NCI-H1092 (cell line): ENCODE results near the gene F2RL3.

Experiments
- DNase-seq: peaks from one replicate; lab custom pipeline; 2025; lab: John Stamatoyannopoulos, UW

F2RL3 gene

DNA sequence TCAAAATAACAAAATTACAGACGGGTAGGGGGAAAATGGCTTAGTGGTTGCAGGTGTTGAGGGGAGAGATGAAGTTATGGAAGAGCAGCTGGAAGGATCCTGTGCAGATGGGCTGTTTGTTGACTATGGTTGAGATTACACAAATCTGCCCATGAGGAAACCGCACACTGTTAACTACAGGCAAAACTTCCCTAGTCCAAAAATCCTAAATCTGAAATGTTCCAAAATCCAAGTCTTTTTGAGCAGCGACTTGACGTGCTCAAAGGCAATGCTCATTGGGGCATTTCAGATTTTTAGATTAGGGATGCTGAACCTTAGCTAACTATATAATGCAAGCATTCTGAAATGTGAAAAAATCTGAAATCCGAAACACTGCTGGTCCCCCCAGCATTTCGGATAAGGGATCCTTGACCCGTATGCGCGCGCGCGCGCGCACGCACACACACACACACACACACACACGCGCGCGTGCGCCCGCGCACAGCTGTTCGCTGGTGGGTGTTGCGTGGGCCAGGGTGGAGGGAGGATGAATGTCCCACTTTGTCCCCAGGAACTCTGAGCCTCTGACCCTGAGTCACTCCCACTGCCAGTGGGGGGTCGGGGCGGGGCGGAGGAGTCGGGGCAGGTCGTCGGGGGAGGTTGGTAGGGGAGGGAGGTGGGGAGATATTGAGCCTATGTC is 6.8 kb downstream of the F2RL3 start:
- no peak for DNase-seq

- no peak for DNase-seq
These were observed 7.6 kb downstream of the F2RL3 start for GRCh38 chr19:16896146-16897028.

DNA sequence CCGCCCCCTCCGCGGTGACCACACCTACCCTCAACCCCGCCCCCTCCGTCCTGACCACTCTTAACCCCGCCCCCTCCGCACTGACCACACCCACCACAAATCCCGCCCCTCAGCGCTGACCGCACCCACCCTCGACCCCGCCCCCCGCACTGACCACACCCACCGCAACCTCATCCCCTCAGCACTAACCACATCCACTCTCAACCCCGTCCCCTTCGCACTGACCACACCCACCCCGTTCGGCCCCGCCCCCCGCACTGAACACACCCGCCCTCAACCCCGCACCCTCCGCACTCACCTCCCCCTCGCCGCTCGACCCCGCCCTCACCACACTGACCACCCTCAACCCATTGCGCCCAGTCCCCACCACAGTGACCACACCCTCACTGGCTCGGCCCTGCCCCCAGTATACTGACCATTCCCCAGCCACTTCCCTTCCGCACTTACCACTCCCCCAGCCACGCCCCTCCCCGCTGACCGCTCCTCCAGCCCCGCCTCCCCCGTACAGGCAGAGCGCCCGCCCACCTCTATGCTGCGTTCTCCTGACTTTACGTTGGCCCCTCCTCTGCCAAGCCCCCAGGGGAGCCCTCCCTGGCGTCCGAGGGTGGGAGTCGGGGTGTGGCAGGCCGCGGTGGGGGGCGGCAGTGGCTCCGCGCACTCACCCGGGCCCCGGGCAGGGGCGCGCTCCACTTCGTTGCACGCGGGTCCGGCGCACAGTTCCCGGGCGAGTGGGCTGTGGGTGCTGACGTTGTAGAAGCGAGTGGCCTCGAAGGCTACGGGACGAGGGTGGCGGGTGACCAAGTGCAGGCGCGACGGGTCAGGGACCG is 8.4 kb downstream of the F2RL3 start:
- no peak for DNase-seq

DNA sequence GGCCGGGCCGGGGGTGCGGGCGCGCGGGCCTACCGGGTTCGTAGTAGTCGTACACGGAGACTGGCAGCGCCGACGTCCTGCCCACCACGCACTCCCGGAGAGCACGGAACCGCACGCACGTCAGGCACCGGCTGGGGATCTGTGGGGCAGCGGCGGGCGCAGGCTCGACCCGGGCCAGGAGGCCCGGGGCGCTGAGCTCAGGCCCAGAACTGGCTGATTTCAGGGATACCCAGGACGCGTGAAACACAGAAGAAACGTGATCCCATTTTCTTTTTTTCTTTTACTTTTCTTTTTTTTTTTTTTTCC is 9.0 kb downstream of the F2RL3 start:
- no peak for DNase-seq

DNA sequence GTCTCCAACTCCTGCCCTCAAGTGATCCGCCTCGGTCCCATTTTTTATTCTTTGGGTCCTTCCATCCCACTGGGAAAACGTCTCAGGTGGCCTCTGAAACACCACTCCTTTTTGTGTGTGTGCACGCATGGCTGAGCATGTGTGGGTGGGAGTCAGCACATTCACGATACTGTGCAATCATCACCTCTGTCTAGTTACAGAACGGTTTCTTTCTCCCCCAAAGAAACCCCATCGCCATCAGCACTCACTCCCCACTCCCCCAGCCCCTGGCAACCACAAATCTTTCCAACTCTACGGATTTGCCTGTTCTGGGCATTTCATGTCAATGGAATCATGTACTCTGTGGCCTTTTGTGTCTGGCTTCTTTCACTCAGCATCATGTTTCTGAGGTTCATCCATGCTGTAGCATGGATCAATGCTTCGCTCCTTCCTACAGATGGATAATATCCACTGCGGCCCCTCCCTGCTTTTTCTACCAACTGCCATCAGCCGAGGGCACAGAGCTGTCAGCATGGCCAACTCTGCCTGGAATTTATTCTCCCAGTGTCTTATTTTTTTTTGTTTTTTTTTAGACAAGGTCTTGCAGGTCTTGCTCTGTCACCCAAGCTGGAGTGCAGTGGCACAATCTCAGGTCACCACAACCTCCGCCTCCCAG is 9.7 kb downstream of the F2RL3 start:
- DNase-seq, result no peak

GRCh38 chr19:16899566-16900075 is 10.8 kb downstream of the F2RL3 start:
- DNase-seq, result no peak

- DNase-seq, result no peak
These were observed 12.8 kb downstream of the F2RL3 start for GRCh38 chr19:16901491-16902175.

DNA sequence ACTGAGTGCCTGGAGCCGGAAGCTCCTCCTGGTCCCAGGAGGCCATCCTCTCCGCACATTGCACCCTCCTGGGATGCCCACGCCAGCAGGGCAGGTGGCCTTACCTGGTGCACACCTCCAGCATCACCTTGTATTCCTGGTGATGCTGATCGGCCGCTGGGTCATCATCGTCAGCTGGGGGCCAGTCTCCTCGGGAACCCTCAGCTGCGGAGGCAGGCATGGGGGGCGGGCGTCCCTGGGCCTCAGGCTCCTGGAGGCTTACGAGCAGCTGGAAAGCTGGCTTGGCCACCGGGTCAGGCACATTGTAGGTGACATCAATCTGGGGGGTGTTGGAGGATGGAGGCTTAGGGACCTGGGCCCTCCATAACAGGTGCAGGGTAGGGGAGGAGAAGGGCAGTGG is 13.7 kb downstream of the F2RL3 start:
- DNase-seq, result no peak

DNA sequence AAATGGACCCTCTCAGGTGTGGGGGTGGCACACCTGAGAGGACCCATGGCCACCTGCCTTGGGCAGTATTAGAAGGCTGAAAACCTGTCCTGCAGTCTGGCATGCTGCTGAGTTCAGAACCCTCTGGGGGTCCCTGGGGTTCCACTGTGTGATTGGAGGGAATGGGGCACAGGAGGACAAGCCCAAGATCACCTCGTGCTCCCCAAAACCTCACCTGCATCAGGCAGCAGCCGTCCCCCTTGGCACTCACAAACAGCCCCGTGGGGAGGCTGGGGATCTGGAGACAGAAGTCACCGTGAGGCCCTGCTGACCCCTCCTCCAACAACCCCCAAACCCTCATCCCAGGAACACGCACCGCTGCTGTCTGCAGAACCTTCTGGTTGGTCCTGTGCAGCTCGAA is 14.5 kb downstream of the F2RL3 start:
- DNase-seq, result no peak

DNA sequence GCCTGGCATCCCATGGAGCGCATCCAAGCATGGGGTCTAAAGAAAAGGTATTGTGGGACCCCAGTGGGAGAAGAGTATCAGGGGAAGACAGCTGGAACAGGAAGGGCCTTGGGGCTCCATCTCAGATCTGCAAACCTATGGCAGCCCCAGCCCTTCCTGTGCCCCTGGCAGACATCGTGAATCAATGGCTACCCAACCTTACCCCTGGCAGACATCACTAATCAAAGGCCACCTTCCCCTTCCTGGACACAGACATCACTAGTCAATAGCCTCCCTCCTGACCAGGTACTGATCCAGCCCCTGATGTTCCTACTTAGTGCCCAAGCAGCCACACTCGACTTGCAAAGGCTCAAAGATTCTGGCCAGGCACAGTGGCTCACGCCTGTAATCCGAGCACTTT is 15.8 kb downstream of the F2RL3 start:
- DNase-seq, result no peak

DNA sequence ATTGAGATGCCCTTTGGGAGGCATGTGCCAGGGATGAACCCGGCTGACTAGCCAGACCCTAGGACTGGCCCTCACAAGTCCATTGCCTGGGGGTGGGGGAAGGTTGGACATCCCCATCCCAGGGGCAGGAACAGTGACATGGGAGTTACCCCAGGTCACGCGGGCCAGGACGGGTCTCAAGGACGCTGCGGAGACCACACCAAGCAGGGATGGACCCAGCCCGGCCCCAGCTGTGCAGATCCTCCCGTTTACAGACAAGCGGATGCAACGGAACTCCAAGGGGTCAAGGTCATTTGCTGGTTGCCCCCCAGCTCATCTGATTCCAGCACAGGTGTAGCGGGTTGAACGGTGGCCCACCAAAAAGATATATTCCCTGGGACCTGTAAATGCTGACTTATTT is 20.0 kb downstream of the F2RL3 start:
- no peak for DNase-seq

- DNase-seq, result no peak
These were observed 22.2 kb downstream of the F2RL3 start for GRCh38 chr19:16911046-16911445.

GRCh38 chr19:16912780-16913179 is 24.0 kb downstream of the F2RL3 start:
- no peak for DNase-seq

- no peak for DNase-seq
These were observed 25.6 kb downstream of the F2RL3 start for GRCh38 chr19:16914421-16914820.

DNA sequence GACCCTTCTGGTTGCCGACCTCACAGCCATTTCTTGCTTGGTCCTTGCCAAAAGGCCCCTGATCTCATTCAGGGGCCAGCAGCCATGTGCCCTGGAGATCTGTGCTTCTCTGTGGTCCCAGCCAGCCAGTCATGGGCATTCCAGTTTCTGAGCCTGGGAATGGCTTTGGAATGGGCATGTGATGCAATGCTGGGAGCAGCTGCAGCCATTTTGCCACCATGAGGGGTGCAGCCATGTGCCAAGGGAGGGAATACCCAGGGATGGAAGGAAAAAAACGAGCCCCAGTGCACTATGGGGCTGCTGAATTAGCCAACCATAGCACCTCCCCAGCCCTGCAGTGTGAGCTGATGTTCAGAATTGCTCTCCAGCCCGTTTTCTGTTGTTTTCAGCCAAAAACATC is 26.3 kb downstream of the F2RL3 start:
- DNase-seq, result no peak

- no peak for DNase-seq
These were observed 26.9 kb downstream of the F2RL3 start for GRCh38 chr19:16915734-16916133.

DNA sequence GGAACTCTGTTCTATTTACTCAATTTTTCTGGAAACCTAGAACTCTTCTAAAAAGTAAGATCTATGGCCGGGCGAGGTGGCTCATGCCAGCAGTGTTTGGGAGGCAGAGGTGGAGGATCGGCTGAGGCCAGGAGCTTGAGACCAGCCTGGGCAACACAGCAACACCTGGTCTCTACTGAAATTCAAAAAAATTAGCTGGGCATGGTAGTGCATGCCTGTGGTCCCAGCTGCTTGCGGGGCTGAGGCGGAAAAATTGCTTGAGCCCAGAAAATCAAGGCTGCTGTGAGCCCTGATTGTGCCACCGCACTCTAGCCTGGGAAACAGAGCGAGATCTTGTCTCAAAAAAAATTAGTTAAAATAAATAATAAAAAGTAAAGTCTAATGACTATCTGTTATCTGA is 28.6 kb downstream of the F2RL3 start:
- no peak for DNase-seq

- DNase-seq, result no peak
These were observed 30.7 kb downstream of the F2RL3 start for GRCh38 chr19:16919496-16919895.

DNA sequence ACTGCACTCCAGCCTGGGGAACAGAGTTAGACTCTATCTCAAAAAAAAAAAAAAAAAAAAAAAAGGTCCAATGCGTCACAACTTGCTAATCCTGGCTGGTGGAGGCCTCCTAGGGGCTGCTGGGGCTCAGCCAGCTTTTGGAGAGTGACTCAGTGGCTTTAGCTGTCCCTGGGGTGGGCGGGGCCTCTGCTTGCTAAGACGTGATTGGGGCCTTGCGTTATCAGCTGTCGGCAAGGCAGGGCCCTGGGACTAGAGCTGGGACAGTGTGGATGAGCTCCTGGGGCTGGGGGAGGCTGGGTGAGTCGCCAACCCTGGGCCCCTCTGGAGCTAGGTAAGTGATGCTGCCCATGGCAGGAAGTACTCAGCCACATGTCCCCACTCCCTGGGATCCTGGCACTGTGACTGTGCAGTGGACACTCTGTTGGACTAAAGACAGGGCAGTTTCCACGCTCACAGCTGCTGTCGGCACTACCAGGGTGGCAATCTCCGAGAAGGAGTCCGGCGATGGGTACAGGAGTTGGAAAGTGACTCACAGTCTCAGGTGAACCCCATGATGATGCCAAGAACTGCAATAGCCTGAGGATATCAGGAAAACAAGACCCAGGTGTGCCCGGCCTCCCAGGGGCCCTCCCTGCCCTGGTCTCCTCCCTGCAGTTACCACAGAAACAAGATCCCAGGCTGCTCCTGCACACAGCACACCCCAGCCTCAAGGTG is 32.2 kb downstream of the F2RL3 start:
- DNase-seq, result no peak

GRCh38 chr19:16921766-16922591 is 33.2 kb downstream of the F2RL3 start:
- DNase-seq, result no peak
